ENCODE results near the gene SETD5.
A peak's percentile ranks its signal among the peaks of the same experiment; 100 is the strongest.

Gene SETD5

DNA sequence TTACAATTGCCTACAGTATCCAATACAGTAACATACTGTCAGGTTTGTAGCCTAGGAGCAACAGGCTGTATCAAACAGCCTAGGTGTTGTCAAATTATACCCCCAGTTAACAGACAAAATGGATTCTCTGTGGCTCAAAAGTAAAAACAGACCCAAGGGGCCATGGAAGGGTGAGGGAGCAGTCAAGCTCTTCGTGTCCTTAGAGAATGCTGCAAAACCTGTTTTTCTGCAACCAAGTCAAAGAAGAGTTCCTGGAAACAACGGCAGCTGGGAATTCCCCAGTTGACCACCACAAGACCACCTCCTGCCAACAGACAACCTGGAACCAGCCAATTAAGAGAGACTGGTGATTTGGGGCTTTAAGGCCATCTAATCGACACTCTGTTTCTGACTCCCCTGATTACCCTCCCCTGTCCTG, 45.7 kb upstream of the SETD5 start:
- H3K79me2 ChIP-seq (ENCODE audit: insufficient read depth, low read length) = no peaks in the 10 kb centered on the region
- H3K36me3 ChIP-seq (ENCODE audit: insufficient read depth, low read length) = no peaks in the 10 kb centered on the region
- H3K4me3 ChIP-seq (ENCODE audit: low read length, poor library complexity, severe bottlenecking) = no peak overlapping the region
- no peaks in the 10 kb centered on the region for H3K4me1 ChIP-seq (ENCODE audit: insufficient read depth, low read length, poor library complexity, severe bottlenecking)
- no peak for TF ChIP-seq CTCF (conservative IDR thresholded peaks at IDR 0.05; ENCODE audit: low read length)
- TF ChIP-seq EZH2phosphoT487 (IDR thresholded peaks at IDR 0.05; ENCODE audit: borderline replicate concordance) = no peak
- no peak overlapping the region for H3K9ac ChIP-seq (ENCODE audit: low read depth, low read length, poor library complexity, severe bottlenecking)
- no peak overlapping the region for H2AFZ ChIP-seq (ENCODE audit: low read length)
- H3K4me2 ChIP-seq (ENCODE audit: low read depth, low read length, poor library complexity, severe bottlenecking) = no peak overlapping the region
- H3K27me3 ChIP-seq (ENCODE audit: insufficient read depth, low read length, poor library complexity, severe bottlenecking) = no peaks in the 10 kb centered on the region
- H3K9me3 ChIP-seq (ENCODE audit: insufficient read depth, low read depth, low read length) = no peaks in the 10 kb centered on the region
- H3F3A ChIP-seq (ENCODE audit: low read depth) = no peaks in the 10 kb centered on the region
- no peaks in the 10 kb centered on the region for H3K9me2 ChIP-seq (replicated peaks; ENCODE audit: low read depth, low read length)
- no peaks in the 10 kb centered on the region for H4K20me1 ChIP-seq (ENCODE audit: insufficient read depth, low read length, poor library complexity, severe bottlenecking)

DNA sequence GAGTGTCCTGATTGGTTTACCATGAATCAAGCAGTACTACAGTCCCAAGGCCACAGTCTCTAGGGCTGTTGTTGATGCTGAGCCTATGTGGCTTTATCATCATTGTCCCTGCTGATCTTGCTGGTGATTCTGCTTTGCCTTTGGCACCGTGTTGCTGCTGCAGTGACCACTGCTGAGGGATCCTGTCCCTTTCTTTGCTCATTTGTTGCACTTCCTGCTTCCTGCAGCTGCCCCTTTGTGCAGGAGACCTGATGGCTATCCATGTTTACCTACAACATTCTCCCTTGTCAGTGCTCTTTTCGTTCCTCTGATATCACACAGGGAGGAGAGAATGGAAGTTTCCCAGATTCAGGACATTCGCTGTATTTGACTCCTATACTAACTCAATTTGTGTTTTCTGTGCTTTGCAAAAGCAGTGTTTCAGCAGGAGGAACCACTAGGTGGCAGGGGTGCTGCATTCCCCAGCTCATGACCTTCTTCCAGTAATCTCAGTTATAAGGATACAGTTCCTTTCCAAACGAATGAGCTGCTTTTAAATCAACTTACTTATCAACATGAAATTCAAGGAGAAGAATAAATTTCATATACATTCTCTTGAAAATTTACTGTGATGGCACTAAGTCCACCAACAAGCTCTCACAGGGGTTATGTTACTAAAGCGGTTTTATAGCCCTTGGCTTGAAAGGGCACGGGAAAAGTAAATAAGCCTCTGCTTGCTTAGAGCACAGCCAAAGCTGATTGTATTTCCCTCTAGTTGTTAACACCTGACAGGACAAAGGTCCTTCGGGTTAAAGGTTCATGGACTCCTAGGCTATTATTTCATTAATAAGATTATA, 44.3 kb upstream of the SETD5 start:
- Histone ChIP-seq H3K9ac (ENCODE audit: low read depth, low read length, poor library complexity, severe bottlenecking) (peak overlapping the region; percentile 8), H3K79me2 (ENCODE audit: insufficient read depth, low read length) (no peaks in the 10 kb centered on the region), H2AFZ (ENCODE audit: low read length) (peak overlapping the region; percentile 87), H4K20me1 (ENCODE audit: insufficient read depth, low read length, poor library complexity, severe bottlenecking) (no peaks in the 10 kb centered on the region), H3F3A (ENCODE audit: low read depth) (no peaks in the 10 kb centered on the region), H3K4me3 (ENCODE audit: low read length, poor library complexity, severe bottlenecking) (no peak overlapping the region), H3K36me3 (ENCODE audit: insufficient read depth, low read length) (no peaks in the 10 kb centered on the region), H3K4me2 (ENCODE audit: low read depth, low read length, poor library complexity, severe bottlenecking) (no peak overlapping the region), H3K9me3 (ENCODE audit: insufficient read depth, low read depth, low read length) (no peaks in the 10 kb centered on the region), H3K9me2 (replicated peaks; ENCODE audit: low read depth, low read length) (no peaks in the 10 kb centered on the region), H3K4me1 (ENCODE audit: insufficient read depth, low read length, poor library complexity, severe bottlenecking) (no peaks in the 10 kb centered on the region), H3K27me3 (ENCODE audit: insufficient read depth, low read length, poor library complexity, severe bottlenecking) (no peaks in the 10 kb centered on the region)
- TF ChIP-seq CTCF (conservative IDR thresholded peaks at IDR 0.05; ENCODE audit: low read length) (peak; percentile 98), EZH2phosphoT487 (IDR thresholded peaks at IDR 0.05; ENCODE audit: borderline replicate concordance) (no peak)

DNA sequence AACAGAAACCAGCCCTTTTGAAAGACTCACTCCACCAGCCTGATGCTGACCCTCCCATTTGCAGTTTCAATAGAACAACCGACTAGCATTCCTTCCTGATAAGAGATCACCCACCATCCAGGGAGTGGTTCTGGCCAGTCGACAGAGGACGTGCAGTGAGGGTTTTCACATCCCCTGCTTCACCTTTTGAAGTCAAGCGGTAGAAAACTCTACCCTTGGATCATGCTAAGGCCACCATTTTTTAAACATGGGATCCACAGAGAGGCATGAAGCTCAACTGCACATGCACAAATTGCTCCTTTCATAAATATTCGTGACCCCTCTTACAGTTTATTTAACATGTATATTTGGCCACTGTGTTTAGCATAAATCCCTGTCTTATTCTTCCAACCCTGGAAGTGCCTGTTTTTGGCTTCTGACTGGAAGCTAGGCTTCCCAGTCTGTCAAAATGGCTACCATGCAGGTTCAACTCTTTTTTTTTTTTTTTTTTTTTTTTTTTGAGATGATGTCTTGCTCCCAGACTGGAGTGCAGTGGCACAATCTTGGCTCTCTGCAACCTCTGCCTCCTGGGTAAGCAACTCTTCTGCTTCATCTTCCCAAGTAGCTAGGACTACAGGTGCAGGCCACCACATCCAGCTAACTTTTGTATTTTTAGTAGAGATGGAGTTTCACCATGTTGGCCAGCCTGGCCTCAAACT, 35.6 kb upstream of the SETD5 start:
- Histone ChIP-seq H3K36me3 (ENCODE audit: insufficient read depth, low read length) (peaks cover 5% of the 10 kb centered on the region; the same call in 1 of the 2 replicates), H3K4me3 (ENCODE audit: low read length, poor library complexity, severe bottlenecking) (peak overlapping the region; percentile 87), H2AFZ (ENCODE audit: low read length) (no peak overlapping the region), H3K9me2 (replicated peaks; ENCODE audit: low read depth, low read length) (no peaks in the 10 kb centered on the region), H3K4me1 (ENCODE audit: insufficient read depth, low read length, poor library complexity, severe bottlenecking) (peaks cover 37% of the 10 kb centered on the region), H3K79me2 (ENCODE audit: insufficient read depth, low read length) (peaks cover 43% of the 10 kb centered on the region), H3K9me3 (ENCODE audit: insufficient read depth, low read depth, low read length) (no peaks in the 10 kb centered on the region), H3F3A (ENCODE audit: low read depth) (peaks cover 10% of the 10 kb centered on the region), H3K4me2 (ENCODE audit: low read depth, low read length, poor library complexity, severe bottlenecking) (peak overlapping the region; percentile 89), H3K27me3 (ENCODE audit: insufficient read depth, low read length, poor library complexity, severe bottlenecking) (no peaks in the 10 kb centered on the region), H4K20me1 (ENCODE audit: insufficient read depth, low read length, poor library complexity, severe bottlenecking) (peaks cover under 1% of the 10 kb centered on the region), H3K9ac (ENCODE audit: low read depth, low read length, poor library complexity, severe bottlenecking) (peak overlapping the region; percentile 95)
- no peak for TF ChIP-seq CTCF (conservative IDR thresholded peaks at IDR 0.05; ENCODE audit: low read length)
- no peak for TF ChIP-seq EZH2phosphoT487 (IDR thresholded peaks at IDR 0.05; ENCODE audit: borderline replicate concordance)

Data from Loucy (cell line).